Measurements from ENCODE around the gene AP2B1. TPM values are rescaled to one million over a fixed set of nuclear protein-coding genes. Genes with fewer than 3 reads are reported as not detected.

AP2B1 gene
- total and polyA plus RNA-seq, 9 of the 15 experiments (the other 6 are each of a cell fraction or from before 2014, with no cell fraction given) = 60.1 to 287 (median 105) TPM

- TF ChIP-seq BCLAF1 (IDR thresholded peaks at IDR 0.05; ENCODE audit: borderline replicate concordance in 1 of 2, control insufficient read depth in 1 of 2, low read depth in 2 of 2, low read length in 1 of 2) (no peak), PATZ1 (CRISPR knock-in tag; IDR thresholded peaks at IDR 0.05; ENCODE audit: borderline replicate concordance) (no peak), CTBP1 (IDR thresholded peaks at IDR 0.05; ENCODE audit: borderline replicate concordance) (peak; percentile 94), RFX1 (IDR thresholded peaks at IDR 0.05) (no peak), ZNF217 (CRISPR knock-in tag; IDR thresholded peaks at IDR 0.05) (no peak), NFIC (IDR thresholded peaks at IDR 0.05) (peak; percentile 38; the same call in 1 of the 2 replicates), TAF9B (IDR thresholded peaks at IDR 0.05; ENCODE audit: partially characterized antibody) (no peak), MYBL2 (IDR thresholded peaks at IDR 0.05; ENCODE audit: low read depth) (no peak), MYBL2 (CRISPR knock-in tag; IDR thresholded peaks at IDR 0.05; ENCODE audit: borderline replicate concordance) (no peak), CHAMP1 (IDR thresholded peaks at IDR 0.05) (no peak), GTF2F1 (IDR thresholded peaks at IDR 0.05; ENCODE audit: low read depth, low read length) (no peak), GABPB1 (CRISPR knock-in tag; IDR thresholded peaks at IDR 0.05) (peak; percentile 54; the same call in 1 of the 2 replicates), ZNF668 (CRISPR knock-in tag; IDR thresholded peaks at IDR 0.05) (no peak), CREB5 (CRISPR knock-in tag; IDR thresholded peaks at IDR 0.05) (no peak), ZNF431 (CRISPR knock-in tag; IDR thresholded peaks at IDR 0.05) (0 out of 2 replicates have a peak, but pooled peaks have one; percentile 25), ZNF445 (CRISPR knock-in tag; IDR thresholded peaks at IDR 0.05; ENCODE audit: low read depth) (no peak), RBFOX2 (IDR thresholded peaks at IDR 0.05; ENCODE audit: low read depth, low read length) (peak; percentile 47), SIN3A (IDR thresholded peaks at IDR 0.05; ENCODE audit: borderline replicate concordance in 2 of 2, control insufficient read depth in 1 of 2, low read depth in 2 of 2, low read length in 2 of 2) (no peak)
Observed at GRCh38 chr17:35764123-35764991, 177.2 kb downstream of the AP2B1 start (continued).

All from K562 (cell line).